Stimulated activated naive B cell treated with anti-CD40 and anti-IgM and Interleukin-4, amounts not matched to agents 10 μg/mL and 1 μg/mL and 100 μg/mL, for 72 hours (primary cell): ENCODE results near the gene CALHM3.

Experiments
- ATAC-seq, 2 donors: fragments of 150-1000 bp; cut with Tn5 transposase; replicated peaks; 2 replicates each; pipeline ENCODE4 v1.10.0; 2021; ENCODE audit warnings: moderate library complexity in 1 of 2
- DNase-seq: peaks from one replicate; pipeline ENCODE4 v3.0.0; 2021
- H3K27ac Mint-ChIP-seq: one replicate; pipeline ENCODE4 v1.8.0; 2022; ENCODE audit warnings: mild to moderate bottlenecking, mixed read lengths
- H3K27me3 Mint-ChIP-seq, 2 donors: one replicate each; pipeline ENCODE4 v1.8.0; 2022; ENCODE audit warnings: mixed read lengths in 2 of 2
- H3K36me3 Mint-ChIP-seq, 2 donors: one replicate each; pipeline ENCODE4 v1.8.0; 2022; ENCODE audit warnings: mixed read lengths in 2 of 2, mild to moderate bottlenecking in 1 of 2
- H3K4me1 Mint-ChIP-seq, 2 donors: one replicate each; pipeline ENCODE4 v1.8.0; 2022; ENCODE audit warnings: mixed read lengths in 2 of 2, mild to moderate bottlenecking in 1 of 2
- H3K4me3 Mint-ChIP-seq, 2 donors: one replicate each; pipeline ENCODE4 v1.8.0; 2022; ENCODE audit warnings: mild to moderate bottlenecking in 2 of 2, mixed read lengths in 2 of 2, moderate library complexity in 1 of 2
- H3K9me3 Mint-ChIP-seq, 2 donors: one replicate each; pipeline ENCODE4 v1.8.0; 2022; ENCODE audit warnings: mixed read lengths in 2 of 2, mild to moderate bottlenecking in 1 of 2

CALHM3 gene

DNA sequence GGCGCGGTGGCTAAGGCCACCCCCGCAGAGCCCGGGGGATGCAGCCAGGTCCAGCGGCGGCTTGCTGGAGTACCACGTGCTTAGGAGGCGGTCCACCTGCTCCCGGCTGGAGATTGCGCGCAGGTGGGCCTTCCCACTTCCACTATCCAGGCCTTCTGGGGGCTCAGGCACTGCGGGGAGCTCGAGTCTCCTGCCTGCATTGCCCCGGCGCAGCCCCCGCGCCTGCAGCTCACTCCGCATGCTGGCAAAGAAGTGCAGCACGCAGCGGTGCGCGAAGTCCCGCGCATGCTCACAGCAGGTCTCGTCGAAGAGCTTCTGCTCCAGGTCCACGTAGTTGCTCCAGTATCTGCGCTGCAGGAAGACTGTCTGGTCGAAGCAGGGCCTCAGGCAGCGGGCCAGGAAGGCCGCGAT is 5.8 kb downstream of the CALHM3 start:
- DNase-seq (no peak), ATAC-seq (no peak)
- H3K27me3 Mint-ChIP-seq, result peaks cover 0 to 4% of the 10 kb centered on the region in 2 donors
- peaks cover 0 to 3% of the 10 kb centered on the region in 2 donors for H3K9me3 Mint-ChIP-seq
- no peak overlapping the region for H3K4me3 Mint-ChIP-seq
- H3K36me3 Mint-ChIP-seq, result peaks cover 0 to 5% of the 10 kb centered on the region in 2 donors
- H3K27ac Mint-ChIP-seq, result no peak overlapping the region
- peaks cover 23 to 36% of the 10 kb centered on the region in 2 donors for H3K4me1 Mint-ChIP-seq

DNA sequence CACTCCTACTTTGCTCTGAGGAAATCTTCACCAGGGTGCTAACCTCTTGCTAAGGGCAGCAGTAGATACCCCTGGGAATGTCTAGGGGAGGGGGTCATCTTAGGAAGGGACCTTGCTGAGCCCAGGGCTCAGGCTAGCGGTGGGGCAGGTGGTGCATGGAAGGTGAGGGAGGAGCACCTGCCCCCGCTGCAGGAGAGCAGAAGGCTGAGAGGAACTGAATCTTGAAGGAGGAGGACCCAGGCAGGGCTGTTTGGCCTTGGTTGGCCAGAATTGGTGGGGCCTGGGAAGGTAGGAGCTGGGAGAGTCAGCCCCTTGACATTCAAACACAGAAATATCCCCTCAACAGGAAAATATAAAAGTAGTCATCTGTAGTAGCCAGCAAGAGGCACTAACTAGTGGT is 7.0 kb downstream of the CALHM3 start:
- ATAC-seq, result peak; percentile 55 to 56
- peak overlapping the region; percentile 94 for H3K27ac Mint-ChIP-seq

DNA sequence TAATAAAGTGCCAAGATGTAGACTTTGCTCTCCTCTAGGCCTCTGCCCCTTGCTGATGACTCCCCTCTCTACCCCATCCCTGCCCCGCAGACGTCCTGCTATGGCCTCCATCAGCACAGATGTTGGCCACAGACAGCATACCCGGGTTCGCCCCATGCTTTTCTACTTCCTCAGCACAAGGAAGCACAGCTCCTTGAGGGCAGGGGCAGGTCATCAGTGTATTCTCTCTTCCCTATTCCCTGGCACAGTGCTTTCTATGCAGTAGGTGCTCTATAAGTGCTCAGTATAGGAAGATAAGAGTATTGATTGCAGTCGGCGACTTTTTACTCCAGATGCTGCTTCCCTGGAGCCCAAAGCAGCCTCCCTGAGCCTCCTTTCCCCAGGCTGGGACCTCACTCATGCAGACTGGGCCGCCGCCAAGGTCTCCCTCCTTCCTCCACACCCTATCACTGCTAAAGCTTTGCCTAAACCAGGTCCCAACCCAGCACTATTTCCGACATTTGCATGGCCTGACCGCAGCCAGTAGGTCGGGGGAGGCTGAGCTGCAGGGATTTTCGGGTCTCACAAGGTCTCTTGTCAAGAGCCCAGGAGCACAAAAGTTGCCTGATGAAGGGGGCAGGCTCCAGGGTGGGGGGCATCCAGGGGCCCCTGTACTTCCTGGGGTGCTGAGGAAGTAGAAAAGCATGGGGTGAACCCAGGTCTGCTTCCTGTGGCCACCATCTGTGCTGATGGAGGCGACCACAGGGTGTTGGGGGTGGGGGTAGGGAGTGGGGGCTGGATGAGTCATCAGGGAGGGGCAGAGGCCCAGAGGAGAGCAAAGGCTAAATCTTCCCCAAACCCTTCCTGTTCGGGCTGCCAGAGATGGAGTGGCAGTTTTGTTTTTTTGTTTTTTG is 8.0 kb downstream of the CALHM3 start:
- ATAC-seq, result peak; percentile 81 to 85
- Mint-ChIP-seq H3K27ac (peak overlapping the region; percentile 94), H3K4me1 (peaks cover 38 to 52% of the 10 kb centered on the region in 2 donors), H3K4me3 (peak overlapping the region; percentile 71 to 77), H3K9me3 (peaks cover 0 to 3% of the 10 kb centered on the region in 2 donors), H3K27me3 (no peaks in the 10 kb centered on the region), H3K36me3 (peaks cover 0 to 5% of the 10 kb centered on the region in 2 donors)
- peak; percentile 68 for DNase-seq

More for the DNA sequence above, 7.0 kb downstream of the CALHM3 start:
- peaks cover 0 to 3% of the 10 kb centered on the region in 2 donors for H3K9me3 Mint-ChIP-seq
- peaks cover 0 to 5% of the 10 kb centered on the region in 2 donors for H3K36me3 Mint-ChIP-seq
- peak; percentile 60 for DNase-seq
- H3K4me3 Mint-ChIP-seq, result peak overlapping the region; percentile 71 to 77
- peaks cover 32 to 49% of the 10 kb centered on the region in 2 donors for H3K4me1 Mint-ChIP-seq
- no peaks in the 10 kb centered on the region for H3K27me3 Mint-ChIP-seq

DNA sequence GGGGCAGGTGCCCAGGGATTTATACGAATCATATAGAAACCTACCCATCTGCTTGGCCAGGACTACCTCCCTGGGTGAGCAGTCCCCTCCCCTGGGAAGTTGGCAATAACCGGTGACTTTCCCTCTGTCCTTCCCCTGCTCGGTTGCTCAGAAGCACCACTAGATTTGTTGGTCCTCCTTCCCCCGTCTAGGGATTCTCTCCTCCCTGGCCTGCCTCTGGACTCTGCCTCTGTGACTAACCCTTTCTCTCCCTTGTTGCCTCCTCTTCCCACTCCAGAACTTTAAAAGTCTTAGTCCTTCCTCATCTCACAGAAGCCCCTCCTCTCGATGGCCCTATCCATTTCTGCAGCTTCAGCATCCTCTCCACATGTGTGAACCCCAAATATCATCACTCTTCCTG is 9.8 kb downstream of the CALHM3 start:
- peaks cover 38 to 52% of the 10 kb centered on the region in 2 donors for H3K4me1 Mint-ChIP-seq

DNA sequence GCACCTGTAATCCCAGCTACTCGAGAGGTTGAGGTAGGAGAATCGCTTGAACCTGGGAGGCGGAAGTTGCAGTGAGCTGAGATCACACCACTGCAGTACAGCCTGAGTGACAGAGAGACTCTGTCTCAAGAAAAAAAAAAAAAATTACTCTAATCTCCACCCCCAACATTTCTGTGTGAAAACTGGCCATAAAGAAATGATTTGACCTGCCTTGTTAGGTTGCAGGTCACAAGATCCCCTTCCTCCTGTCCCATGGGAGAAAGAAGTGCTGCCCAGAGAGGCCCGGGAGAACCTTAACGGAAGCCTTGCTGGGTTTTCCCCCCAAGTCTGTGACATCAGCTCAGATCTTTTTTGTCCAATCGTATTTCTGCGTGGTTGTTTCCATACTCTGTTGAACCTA is 11.6 kb downstream of the CALHM3 start:
- Mint-ChIP-seq H3K27me3 (no peaks in the 10 kb centered on the region), H3K27ac (peak overlapping the region; percentile 91), H3K9me3 (peaks cover 0 to 3% of the 10 kb centered on the region in 2 donors), H3K4me3 (peak overlapping the region in 1 of 2 donors; percentile 15), H3K4me1 (peaks cover 34 to 49% of the 10 kb centered on the region in 2 donors), H3K36me3 (peaks cover 0 to 5% of the 10 kb centered on the region in 2 donors)
- DNase-seq (peak; percentile 45), ATAC-seq (peak in 1 of 2 donors; percentile 26)

More for the DNA sequence above, 9.8 kb downstream of the CALHM3 start:
- H3K36me3 Mint-ChIP-seq, result peaks cover 0 to 5% of the 10 kb centered on the region in 2 donors
- H3K4me3 Mint-ChIP-seq, result no peak overlapping the region
- peaks cover 0 to 3% of the 10 kb centered on the region in 2 donors for H3K9me3 Mint-ChIP-seq
- peak overlapping the region; percentile 0 for H3K27ac Mint-ChIP-seq
- no peak for ATAC-seq
- DNase-seq, result no peak
- H3K27me3 Mint-ChIP-seq, result no peaks in the 10 kb centered on the region

DNA sequence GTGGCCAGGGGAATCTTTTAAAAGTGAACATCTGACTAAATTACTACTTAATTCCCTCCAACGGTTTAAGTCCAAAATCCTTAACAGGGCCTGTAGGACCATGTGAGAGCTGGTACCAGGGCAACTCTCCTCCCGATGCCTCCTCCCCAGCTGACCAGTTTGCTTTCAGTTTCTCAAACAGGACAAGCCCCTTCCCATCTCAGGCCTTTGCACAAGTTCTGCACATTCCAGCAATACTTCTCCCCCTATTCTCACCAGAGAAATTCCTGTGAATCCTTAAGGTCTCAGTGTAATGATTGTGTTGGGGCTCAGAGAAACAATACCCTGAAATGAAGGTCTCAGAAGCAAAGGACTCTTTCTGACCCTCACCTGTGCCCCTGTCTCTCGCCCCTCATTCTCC is 12.3 kb downstream of the CALHM3 start:
- ATAC-seq (no peak), DNase-seq (no peak)
- Mint-ChIP-seq H3K27ac (peak overlapping the region; percentile 91), H3K4me1 (peaks cover 30 to 43% of the 10 kb centered on the region in 2 donors), H3K27me3 (no peaks in the 10 kb centered on the region), H3K36me3 (peaks cover 0 to 5% of the 10 kb centered on the region in 2 donors), H3K4me3 (no peak overlapping the region), H3K9me3 (peaks cover 0 to 3% of the 10 kb centered on the region in 2 donors)

DNA sequence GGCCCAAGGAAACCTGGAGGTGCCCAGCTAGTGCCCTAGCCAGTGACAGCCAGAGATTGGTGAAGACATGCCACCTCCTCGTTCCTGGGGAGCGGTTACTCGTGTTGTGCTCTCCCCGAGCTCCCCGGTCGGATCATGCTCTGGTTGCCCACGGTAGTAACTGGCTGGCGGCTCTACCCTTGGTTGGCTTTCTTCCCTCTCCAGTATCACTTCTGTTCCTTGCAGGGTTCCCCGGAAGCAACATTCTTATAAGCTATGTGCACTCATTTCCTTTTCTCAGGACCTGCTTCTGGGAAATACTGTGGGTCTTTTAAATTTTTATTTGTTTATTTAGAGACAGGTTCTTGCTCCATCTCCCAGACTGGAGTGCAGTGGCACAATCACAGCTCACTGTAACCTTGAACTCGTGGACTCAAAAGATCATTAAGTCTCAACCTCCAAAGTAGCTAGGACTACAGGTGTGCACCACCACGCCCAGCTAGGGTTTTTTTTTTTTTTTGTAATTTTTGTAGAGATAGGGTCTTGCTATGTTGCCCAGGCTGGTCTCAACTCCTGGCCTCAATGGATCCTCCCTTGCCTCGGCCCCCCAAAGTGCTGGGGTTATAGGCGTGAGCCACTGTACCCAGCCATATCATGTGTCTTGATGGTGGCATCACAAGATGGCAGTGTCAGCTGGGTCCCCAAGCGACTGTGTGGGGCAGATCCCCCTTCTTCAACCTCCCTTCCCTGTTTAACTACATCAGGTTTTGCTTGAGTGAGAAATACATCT is 13.4 kb downstream of the CALHM3 start:
- no peak for DNase-seq
- peaks cover 0 to 2% of the 10 kb centered on the region in 2 donors for H3K36me3 Mint-ChIP-seq
- no peaks in the 10 kb centered on the region for H3K27me3 Mint-ChIP-seq
- ATAC-seq, result no peak
- H3K9me3 Mint-ChIP-seq, result peaks cover 0 to under 1% of the 10 kb centered on the region in 2 donors
- no peak overlapping the region for H3K4me3 Mint-ChIP-seq
- H3K27ac Mint-ChIP-seq, result no peak overlapping the region
- peaks cover 25 to 33% of the 10 kb centered on the region in 2 donors for H3K4me1 Mint-ChIP-seq

DNA sequence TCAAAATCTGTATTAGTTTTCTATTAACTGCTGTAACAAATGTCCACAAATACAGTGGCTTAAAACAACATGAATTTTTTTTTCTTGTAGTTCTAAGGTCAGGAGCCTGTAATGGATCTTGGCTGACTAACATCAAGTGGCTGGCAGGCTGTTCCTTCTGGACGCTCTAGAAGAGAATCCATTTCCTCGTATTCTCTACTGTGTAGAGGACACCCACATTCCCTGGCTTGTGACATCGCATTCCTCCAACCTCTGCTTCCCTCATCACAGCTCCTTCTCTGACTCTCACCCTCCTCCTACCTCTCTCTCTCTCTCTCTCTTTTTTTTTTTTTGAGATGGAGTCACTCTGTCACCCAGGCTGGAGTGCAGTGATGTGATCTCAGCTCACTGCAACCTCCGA is 15.5 kb downstream of the CALHM3 start:
- H3K4me1 Mint-ChIP-seq, result peaks cover 17 to 21% of the 10 kb centered on the region in 2 donors
- DNase-seq, result no peak
- no peak overlapping the region for H3K4me3 Mint-ChIP-seq
- H3K36me3 Mint-ChIP-seq, result no peaks in the 10 kb centered on the region
- no peaks in the 10 kb centered on the region for H3K9me3 Mint-ChIP-seq
- no peak for ATAC-seq
- no peak overlapping the region for H3K27ac Mint-ChIP-seq
- H3K27me3 Mint-ChIP-seq, result no peaks in the 10 kb centered on the region

DNA sequence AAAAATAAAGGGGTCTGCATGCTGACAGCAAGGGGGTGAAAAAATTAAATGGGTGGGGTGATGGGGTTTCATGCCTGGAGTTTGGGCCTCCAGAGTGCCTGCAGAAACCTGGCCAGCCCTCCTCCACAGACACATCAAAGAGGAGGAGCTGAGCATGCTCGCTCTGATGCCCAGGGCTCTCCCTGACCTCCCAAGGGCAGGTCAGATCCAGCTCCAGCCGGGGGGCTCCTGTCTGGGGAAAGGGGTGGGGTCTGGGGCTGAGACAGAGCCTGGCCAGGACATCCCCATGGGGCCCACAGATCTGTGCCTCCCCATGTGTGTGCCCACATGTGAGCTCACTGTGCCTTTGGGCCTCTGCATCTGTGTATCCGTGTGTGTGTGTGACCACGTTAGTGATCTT is 19.4 kb downstream of the CALHM3 start:
- Mint-ChIP-seq H3K27ac (no peak overlapping the region), H3K4me3 (no peak overlapping the region)
- DNase-seq, result no peak

DNA sequence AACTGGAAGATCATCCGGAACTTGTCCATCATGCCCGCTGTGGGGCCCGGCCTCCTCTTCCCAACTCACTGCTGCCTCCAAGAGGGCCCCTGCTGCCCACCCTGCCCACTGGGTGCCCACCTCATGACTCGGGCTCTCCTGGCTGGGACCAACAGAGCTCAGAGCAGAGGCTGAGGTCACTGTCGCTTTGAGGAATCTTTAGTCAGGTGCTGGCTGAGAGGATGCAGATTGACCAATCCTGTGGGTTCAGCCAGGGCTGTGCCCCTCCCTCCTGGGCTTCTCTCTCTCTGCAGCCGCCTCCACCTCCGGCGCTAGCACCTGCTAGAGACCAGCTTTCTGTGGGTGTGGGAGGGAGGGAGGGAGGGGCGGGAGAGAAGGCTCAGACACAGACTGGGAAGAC is 20.3 kb downstream of the CALHM3 start, which contains the start of gene CALHM1:
CALHM1 (minus strand) TSS at position 181 of the 400 bp plus-strand sequence; CDS start at position 32, 149 bp downstream.
- H3K36me3 Mint-ChIP-seq, result no peaks in the 10 kb centered on the region
- DNase-seq (no peak), ATAC-seq (peak; percentile 63 to 79)
- peaks cover under 1 to 6% of the 10 kb centered on the region in 2 donors for H3K27me3 Mint-ChIP-seq
- no peak within 1 kb of the TSS for H3K27ac Mint-ChIP-seq
- H3K4me3 Mint-ChIP-seq, result no peak within 1 kb of the TSS
- H3K9me3 Mint-ChIP-seq, result no peaks in the 10 kb centered on the region
- H3K4me1 Mint-ChIP-seq, result peaks cover 0 to 1% of the 10 kb centered on the region in 2 donors

More for the DNA sequence above, 19.4 kb downstream of the CALHM3 start:
- ATAC-seq, result no peak
- Mint-ChIP-seq H3K4me1 (peaks cover 0 to 1% of the 10 kb centered on the region in 2 donors), H3K36me3 (no peaks in the 10 kb centered on the region), H3K9me3 (no peaks in the 10 kb centered on the region), H3K27me3 (peaks cover 0 to 2% of the 10 kb centered on the region in 2 donors)

DNA sequence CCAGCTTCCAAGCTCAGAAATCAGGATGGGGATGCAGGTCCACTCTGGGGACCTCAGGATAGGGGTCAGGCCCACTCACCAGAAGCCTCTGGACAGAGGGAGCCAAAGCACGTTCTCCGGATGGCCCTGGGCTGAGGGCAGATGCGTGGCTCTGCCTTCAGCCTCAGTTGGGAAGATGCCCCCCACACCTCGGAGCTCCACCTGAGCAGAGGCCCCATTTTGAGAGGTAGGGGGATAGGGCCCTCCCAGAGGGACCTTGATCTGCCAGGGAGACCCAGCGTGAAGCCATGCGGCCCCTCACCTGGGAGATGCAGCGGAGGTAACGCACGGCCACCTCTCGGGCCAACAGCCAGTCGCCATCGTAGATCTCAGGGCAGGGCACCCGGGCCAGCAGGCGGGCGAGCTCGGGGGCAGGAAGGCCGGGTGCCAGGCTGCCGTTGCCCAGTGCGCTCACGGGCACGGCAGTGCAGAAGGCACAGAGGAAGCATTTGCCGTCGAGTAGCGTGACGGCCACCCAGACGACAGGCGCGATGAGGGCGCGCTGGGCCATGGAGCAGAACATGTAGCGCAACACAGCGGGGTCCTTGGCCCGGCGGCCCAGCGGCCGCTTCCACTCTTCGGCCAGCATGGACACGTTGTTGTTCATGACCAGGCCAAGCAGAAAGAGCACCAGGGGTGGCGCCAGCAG is 21.0 kb downstream of the CALHM3 start:
- DNase-seq (no peak), ATAC-seq (no peak)
- Mint-ChIP-seq H3K9me3 (no peaks in the 10 kb centered on the region), H3K4me1 (peaks cover 0 to 1% of the 10 kb centered on the region in 2 donors), H3K4me3 (no peak overlapping the region), H3K27ac (no peak overlapping the region), H3K36me3 (peaks cover 0 to 1% of the 10 kb centered on the region in 2 donors), H3K27me3 (peaks cover 4 to 13% of the 10 kb centered on the region in 2 donors)

DNA sequence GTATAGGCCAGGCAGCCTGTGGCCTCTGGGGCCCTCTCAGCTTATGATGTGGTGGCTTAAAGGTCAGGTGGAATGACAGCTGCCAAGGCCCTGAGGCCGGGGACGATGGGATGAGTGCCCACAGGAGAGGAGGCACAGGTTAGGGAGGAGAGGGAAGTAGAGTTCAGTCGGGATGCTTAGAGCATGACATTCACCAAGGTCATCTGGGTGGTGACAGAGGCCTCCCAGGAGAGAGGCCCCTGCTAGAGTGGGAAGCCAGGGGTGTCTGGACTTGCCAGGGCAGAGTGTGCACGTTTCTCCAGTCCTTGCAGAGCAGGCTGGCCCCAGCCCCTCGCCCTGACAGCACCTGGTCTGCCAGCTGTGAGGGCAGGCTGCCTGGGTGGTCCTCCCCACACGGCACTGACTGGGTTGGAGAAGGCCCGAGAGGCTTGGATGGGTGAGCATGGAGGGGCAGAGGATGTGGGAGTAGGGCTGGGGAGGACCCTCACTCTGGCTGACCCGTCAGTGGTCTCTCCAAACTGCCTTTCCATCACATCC is 21.8 kb downstream of the CALHM3 start:
- Mint-ChIP-seq H3K4me3 (no peak overlapping the region), H3K36me3 (peaks cover 0 to 1% of the 10 kb centered on the region in 2 donors), H3K27me3 (peaks cover 4 to 18% of the 10 kb centered on the region in 2 donors), H3K9me3 (no peaks in the 10 kb centered on the region), H3K4me1 (peaks cover 6 to 7% of the 10 kb centered on the region in 2 donors), H3K27ac (peak overlapping the region; percentile 75)
- DNase-seq (no peak), ATAC-seq (no peak)

DNA sequence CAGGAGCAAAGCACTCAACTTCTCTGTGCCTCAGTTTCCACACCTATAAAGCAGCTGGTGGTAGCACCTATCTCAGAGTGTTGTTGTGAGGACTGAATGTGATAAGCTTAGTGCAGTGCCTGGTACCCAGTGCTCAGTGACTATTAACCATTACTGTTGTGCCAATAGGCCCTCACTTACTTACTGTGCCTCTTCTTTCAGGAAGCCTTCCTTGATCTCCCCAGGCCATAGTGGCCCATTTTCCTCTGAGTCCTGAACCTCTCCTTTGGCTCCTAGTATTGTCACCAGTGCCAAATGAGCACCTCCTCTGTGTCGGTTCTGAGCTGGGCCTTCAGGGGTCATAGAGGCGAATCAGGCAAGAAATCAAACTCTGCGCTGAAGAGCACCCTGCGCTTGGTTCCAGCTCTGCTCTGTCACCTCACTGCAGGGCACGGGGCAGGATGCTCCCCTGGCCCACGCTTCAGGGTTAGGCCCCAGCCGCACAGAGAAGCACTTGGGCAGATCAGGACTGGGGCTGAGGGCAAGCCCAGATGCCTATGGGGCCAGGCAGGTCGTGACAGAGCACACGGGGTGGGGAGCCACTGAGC is 22.9 kb downstream of the CALHM3 start:
- Mint-ChIP-seq H3K4me1 (peaks cover 13 to 15% of the 10 kb centered on the region in 2 donors), H3K4me3 (no peak overlapping the region), H3K36me3 (peaks cover 1 to 3% of the 10 kb centered on the region in 2 donors), H3K9me3 (no peaks in the 10 kb centered on the region), H3K27ac (no peak overlapping the region), H3K27me3 (peaks cover 7 to 18% of the 10 kb centered on the region in 2 donors)
- DNase-seq, result no peak
- no peak for ATAC-seq
